ENCODE data around the gene SORCS1.

The SORCS1 gene

DNA sequence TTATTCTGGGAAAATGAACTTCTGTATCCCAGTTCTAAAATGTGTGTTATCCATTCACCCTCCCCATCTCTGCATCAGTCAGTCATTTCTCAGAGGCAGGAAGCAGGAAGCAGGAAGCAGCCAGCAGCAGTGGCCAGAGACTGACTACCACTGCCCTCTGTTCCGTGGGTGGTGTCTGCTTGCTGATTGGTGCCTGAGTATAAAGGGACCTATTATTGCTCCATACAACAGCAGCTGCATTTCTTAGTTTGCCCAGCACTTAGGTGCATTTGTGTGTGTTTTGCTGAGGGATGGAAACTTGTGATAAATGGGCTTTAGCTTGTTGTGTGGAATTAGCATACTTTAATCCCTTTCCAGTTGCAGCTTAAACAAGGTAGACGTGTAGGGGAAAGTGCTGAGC lies 582.2 kb downstream of the SORCS1 start:
- Mint-ChIP-seq H3K27me3 (no peaks in the 10 kb centered on the region), H3K27ac (no peak overlapping the region), H3K9me3 (peaks cover 3% of the 10 kb centered on the region), H3K36me3 (ENCODE audit: low read depth) (no peaks in the 10 kb centered on the region), H3K4me1 (ENCODE audit: low read depth) (no peaks in the 10 kb centered on the region), H3K4me3 (no peak overlapping the region)

DNA sequence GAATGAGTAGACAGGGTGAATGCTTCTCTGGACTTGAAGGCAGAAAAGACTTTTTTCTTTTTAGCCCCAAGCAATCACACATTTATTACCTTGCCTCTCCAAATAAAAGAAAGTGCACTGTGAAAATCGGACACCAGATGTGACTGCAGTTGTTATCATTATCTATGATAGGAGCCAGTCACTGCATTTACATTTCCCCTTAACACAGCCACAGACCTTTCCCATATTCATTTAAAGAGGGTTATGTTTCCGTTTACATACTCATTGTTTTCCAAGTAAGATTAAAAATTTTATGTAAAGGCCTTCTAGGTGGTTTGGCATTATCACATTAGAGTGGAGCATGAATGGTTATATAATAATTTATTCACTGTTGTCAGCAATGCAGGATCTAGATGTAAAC lies 586.8 kb downstream of the SORCS1 start:
- H3K4me1 Mint-ChIP-seq (ENCODE audit: low read depth) = no peaks in the 10 kb centered on the region
- H3K4me3 Mint-ChIP-seq = no peak overlapping the region
- no peak overlapping the region for H3K27ac Mint-ChIP-seq
- no peaks in the 10 kb centered on the region for H3K9me3 Mint-ChIP-seq
- no peaks in the 10 kb centered on the region for H3K36me3 Mint-ChIP-seq (ENCODE audit: low read depth)
- no peaks in the 10 kb centered on the region for H3K27me3 Mint-ChIP-seq

DNA sequence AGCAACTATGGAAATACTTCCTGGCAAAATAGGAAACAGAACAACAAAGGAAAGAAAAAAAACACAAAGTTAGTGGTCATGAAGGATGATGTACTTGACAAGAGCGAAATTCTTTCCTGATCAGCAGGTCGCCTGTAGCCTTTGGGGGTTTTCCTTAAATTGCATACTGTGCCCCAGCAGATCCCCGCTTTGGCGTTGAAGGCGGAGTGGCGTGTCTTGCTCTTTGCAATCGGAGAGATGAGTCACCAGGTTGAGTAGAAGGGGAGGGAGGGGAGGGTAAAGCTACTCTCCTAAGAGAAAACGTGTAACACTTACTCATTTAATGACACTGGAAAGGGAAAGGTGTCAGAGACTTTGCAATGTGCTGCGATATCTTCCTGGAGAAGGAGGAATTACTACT lies 587.2 kb downstream of the SORCS1 start:
- Mint-ChIP-seq H3K4me1 (ENCODE audit: low read depth) (no peaks in the 10 kb centered on the region), H3K9me3 (no peaks in the 10 kb centered on the region), H3K36me3 (ENCODE audit: low read depth) (no peaks in the 10 kb centered on the region), H3K27ac (no peak overlapping the region), H3K4me3 (no peak overlapping the region), H3K27me3 (no peaks in the 10 kb centered on the region)

DNA sequence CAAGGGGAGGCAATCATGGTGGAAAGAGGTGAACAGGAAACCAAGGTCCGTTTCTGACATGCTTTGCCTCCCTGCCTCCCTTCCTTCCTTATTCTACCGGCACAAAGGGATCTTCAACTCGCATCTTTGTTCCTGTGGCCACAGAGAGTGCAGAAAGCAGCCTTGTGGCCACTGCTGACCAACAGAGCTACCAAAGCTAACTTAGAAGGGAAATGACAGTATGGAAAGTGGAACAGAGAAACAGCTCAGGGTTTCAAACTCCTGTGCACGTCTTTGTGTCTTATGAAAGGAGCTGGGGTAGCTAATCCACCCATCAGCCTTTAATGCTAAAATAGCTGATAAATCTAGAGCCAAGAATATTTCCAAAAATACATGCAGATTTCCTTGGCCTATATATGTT lies 588.0 kb downstream of the SORCS1 start:
- Mint-ChIP-seq H3K9me3 (no peaks in the 10 kb centered on the region), H3K27me3 (no peaks in the 10 kb centered on the region), H3K4me1 (ENCODE audit: low read depth) (no peaks in the 10 kb centered on the region), H3K4me3 (no peak overlapping the region), H3K36me3 (ENCODE audit: low read depth) (no peaks in the 10 kb centered on the region), H3K27ac (no peak overlapping the region)

DNA sequence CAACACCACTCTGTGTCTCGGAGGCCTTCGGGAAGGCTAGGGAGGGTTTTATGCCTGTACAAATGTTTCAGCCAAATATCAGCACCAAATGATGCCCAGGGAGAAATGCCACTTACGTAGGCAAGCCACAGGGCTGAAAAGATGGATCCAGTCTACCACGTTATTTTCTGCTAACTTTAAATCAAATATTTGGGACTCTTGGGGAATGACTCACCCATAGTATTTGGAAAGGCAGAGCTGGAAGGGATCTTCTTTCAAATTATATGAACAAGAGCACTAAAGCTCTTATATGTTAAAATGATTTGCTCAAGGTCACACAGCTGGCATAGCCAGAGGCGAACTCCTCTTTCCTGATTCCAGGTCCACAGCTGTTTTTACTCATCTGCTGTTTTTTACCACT lies 591.4 kb downstream of the SORCS1 start:
- Mint-ChIP-seq H3K9me3 (no peaks in the 10 kb centered on the region), H3K27ac (no peak overlapping the region), H3K4me1 (ENCODE audit: low read depth) (no peaks in the 10 kb centered on the region), H3K27me3 (no peaks in the 10 kb centered on the region), H3K36me3 (ENCODE audit: low read depth) (no peaks in the 10 kb centered on the region), H3K4me3 (no peak overlapping the region)

DNA sequence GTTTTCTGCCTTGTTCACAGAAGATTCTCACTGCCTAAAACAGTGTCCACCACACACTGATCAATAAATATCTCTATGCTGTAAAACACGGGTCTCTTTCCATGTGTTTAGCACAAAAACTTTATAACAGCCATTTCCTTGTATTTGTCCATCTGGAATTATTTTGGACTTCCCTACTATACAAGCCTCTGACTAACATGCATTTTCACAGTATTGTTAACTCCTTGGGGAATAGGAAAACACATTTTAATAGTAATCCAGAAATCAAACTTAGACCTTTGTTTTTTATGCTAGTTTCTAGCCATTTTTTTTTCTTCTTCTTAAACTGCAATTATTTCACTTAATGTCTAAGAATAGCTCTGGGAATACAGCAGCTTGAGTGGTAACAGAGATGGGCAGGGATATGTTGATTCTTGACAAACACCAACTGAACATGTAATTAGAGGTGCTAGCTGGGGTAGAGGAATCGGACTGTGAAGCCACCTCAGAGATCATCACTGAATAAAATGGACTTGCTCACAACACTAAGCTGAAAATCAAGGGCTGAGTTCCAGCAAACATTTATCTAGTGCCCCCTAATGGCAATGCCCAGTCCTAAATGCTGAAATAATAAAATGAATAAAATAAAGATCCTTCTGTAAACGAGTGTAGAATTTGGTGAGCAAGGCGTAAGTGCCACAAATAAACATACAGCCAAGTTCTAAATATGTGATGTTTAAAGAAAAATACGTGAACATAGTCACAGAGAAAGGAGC lies 593.1 kb downstream of the SORCS1 start:
- Mint-ChIP-seq H3K9me3 (no peaks in the 10 kb centered on the region), H3K27ac (no peak overlapping the region)

DNA sequence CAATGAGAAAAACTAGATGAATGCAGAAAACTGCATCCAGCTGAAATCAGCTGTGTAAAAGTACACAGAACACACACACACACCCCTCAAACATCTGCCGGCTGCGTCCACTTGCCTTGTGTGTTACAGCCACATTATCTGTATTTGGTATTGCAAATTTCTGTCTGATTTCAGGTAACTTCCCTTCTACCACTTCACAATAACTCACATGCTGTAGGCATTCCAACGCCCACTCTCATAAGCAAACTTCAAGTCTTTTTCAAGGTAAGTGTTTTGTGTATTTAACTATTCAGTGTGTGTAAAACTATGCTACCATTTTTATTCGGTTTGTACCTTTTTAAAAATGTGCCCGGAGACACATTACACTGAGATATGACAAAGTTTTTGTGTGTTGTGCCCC lies 594.2 kb downstream of the SORCS1 start:
- H3K36me3 Mint-ChIP-seq (ENCODE audit: low read depth) = no peaks in the 10 kb centered on the region
- H3K27me3 Mint-ChIP-seq = no peaks in the 10 kb centered on the region
- H3K4me3 Mint-ChIP-seq = no peak overlapping the region
- no peaks in the 10 kb centered on the region for H3K9me3 Mint-ChIP-seq
- no peaks in the 10 kb centered on the region for H3K4me1 Mint-ChIP-seq (ENCODE audit: low read depth)
- no peak overlapping the region for H3K27ac Mint-ChIP-seq

More for the DNA sequence above, 593.1 kb downstream of the SORCS1 start:
- Mint-ChIP-seq H3K4me1 (ENCODE audit: low read depth) (no peaks in the 10 kb centered on the region), H3K27me3 (no peaks in the 10 kb centered on the region), H3K36me3 (ENCODE audit: low read depth) (no peaks in the 10 kb centered on the region), H3K4me3 (no peak overlapping the region)

DNA sequence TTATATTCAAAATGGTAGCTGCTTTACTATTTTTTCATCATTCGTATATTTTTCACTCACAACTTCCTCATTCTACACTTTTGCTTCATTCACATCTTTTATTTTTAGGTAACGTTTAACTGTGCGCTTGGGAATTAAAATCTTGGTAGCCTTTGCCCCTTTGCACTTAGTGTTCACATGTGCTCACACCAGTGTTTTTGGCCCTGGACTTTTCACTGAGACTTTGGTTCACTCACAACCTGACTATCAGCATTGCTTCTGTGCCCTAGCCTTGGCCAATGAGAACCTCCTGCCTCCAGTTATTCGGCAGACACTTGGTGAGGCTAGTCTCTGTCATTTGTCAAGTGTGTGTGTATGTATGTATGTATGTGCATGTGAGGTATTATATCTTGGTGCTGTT lies 596.9 kb downstream of the SORCS1 start:
- peaks cover 8% of the 10 kb centered on the region for H3K9me3 Mint-ChIP-seq
- H3K4me3 Mint-ChIP-seq = no peak overlapping the region
- no peaks in the 10 kb centered on the region for H3K27me3 Mint-ChIP-seq
- no peaks in the 10 kb centered on the region for H3K36me3 Mint-ChIP-seq (ENCODE audit: low read depth)
- no peak overlapping the region for H3K27ac Mint-ChIP-seq
- H3K4me1 Mint-ChIP-seq (ENCODE audit: low read depth) = no peaks in the 10 kb centered on the region

DNA sequence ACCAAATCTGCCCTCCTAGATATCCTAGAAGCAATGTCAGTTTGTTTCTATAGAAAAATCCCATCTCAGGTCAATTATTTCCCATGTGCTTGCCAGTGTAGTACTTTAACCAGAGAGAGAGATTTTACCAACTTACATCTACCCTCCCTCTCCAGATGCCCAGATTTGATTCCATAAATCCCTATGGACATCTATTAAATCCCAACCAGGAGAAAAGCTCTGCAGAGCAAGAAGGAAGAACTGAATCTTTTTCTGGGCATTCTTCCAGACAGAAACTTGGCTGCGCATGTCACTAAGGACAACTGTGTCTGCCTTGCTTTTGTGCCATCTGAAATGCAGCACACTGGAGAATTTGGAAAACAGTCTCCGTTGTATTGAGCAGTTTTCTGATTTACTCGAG lies 597.6 kb downstream of the SORCS1 start:
- Mint-ChIP-seq H3K4me3 (no peak overlapping the region), H3K4me1 (ENCODE audit: low read depth) (no peaks in the 10 kb centered on the region), H3K27me3 (no peaks in the 10 kb centered on the region), H3K27ac (no peak overlapping the region), H3K36me3 (ENCODE audit: low read depth) (no peaks in the 10 kb centered on the region), H3K9me3 (peaks cover 8% of the 10 kb centered on the region)

DNA sequence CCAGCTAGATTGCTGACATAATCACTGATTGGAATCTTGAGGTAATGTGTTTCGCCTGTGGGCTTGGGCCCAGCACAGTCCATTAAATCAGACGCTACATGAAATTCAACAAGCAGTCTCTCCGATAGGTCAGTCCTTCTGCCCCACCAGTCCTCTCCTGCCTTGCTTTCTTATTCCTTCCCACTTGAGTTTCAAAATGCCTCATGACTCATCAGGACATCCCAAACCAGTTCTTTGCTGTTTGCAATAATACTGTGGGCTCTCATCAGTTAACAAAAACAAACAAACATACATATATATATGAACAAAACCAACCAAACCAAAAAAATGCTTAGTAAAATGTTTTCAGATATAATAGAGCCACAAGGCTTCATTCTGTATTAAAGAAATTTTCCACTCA lies 599.0 kb downstream of the SORCS1 start:
- no peak overlapping the region for H3K27ac Mint-ChIP-seq
- peaks cover 8% of the 10 kb centered on the region for H3K9me3 Mint-ChIP-seq
- no peaks in the 10 kb centered on the region for H3K36me3 Mint-ChIP-seq (ENCODE audit: low read depth)
- no peak overlapping the region for H3K4me3 Mint-ChIP-seq
- H3K27me3 Mint-ChIP-seq = no peaks in the 10 kb centered on the region
- H3K4me1 Mint-ChIP-seq (ENCODE audit: low read depth) = no peaks in the 10 kb centered on the region

DNA sequence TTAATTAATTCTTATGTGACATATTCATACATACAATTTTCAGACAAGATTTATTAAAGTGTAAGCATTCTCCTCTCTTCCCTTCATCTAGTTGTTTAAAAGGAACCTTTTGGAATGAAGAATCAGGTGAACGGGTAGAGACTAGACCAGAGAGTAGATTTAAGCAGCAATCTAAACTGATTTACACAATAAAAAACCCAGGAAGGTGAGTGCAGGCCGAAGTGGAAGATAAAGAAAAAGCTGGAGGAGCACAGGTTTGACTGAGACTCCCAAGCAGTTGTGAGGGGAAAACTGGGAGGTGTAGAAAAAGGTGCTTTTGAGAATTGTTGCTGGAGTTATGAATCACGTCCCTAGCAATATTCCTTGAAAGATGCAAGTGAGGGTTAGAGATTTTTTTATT lies 601.1 kb downstream of the SORCS1 start:
- Mint-ChIP-seq H3K9me3 (peaks cover 8% of the 10 kb centered on the region), H3K4me3 (no peak overlapping the region), H3K36me3 (ENCODE audit: low read depth) (no peaks in the 10 kb centered on the region), H3K27ac (no peak overlapping the region), H3K4me1 (ENCODE audit: low read depth) (no peaks in the 10 kb centered on the region), H3K27me3 (no peaks in the 10 kb centered on the region)

DNA sequence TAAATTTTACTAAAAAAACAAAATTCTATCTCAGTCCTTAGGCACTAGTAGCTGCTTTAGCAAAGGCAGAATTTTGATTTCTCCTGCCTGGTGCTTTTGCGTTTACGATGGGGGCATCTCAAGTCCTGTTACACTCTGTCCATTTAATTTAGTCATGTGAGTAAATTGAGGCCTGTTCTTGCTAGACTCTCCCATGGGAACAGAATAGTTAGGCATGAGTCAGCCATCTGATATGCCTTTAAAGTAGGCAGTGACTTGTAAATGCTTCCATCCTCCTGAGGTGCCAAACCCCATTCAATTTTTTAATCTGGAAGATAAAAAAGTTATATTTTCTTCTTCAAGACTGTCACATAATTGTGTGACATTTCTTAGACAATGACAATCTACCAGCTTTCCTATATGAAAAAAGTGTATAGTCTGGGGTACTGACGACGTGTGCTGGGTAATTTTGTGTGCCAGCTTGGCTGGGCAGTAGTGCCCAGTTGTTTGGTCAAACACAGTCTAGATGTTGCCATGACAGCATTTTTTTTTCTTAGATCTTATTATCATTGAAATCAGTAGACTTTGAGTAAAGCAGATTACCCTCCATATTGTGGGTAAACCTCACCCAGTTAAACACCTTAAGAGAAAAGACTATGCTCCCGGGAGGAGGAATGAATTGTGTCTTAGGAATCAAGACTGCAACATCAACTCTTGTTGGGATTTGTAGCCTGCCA lies 603.4 kb downstream of the SORCS1 start:
- H3K36me3 Mint-ChIP-seq (ENCODE audit: low read depth) = no peaks in the 10 kb centered on the region
- no peaks in the 10 kb centered on the region for H3K4me1 Mint-ChIP-seq (ENCODE audit: low read depth)
- no peak overlapping the region for H3K27ac Mint-ChIP-seq
- no peak overlapping the region for H3K4me3 Mint-ChIP-seq
- peaks cover 8% of the 10 kb centered on the region for H3K9me3 Mint-ChIP-seq
- H3K27me3 Mint-ChIP-seq = no peaks in the 10 kb centered on the region

DNA sequence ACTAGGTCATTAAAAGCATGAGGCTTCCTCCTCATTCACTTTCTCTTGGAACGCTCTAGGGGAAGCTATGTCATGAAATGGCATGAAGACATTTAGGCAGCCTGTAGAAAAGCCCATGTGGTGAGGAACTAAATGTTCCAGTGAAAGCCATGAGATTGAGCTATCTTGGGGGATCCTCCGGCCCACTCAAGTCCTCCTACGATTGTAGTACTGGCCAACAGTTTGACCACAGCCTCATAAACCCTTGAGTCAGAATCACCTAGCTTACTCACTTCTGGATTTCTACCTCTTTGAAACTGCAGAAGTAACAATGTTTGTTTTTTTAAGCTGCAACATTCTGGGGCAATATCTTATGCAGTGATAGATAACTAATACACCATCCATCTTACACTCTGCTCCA lies 605.1 kb downstream of the SORCS1 start:
- no peaks in the 10 kb centered on the region for H3K27me3 Mint-ChIP-seq
- no peak overlapping the region for H3K4me3 Mint-ChIP-seq
- H3K36me3 Mint-ChIP-seq (ENCODE audit: low read depth) = no peaks in the 10 kb centered on the region
- H3K27ac Mint-ChIP-seq = no peak overlapping the region
- H3K9me3 Mint-ChIP-seq = peaks cover 4% of the 10 kb centered on the region
- no peaks in the 10 kb centered on the region for H3K4me1 Mint-ChIP-seq (ENCODE audit: low read depth)

DNA sequence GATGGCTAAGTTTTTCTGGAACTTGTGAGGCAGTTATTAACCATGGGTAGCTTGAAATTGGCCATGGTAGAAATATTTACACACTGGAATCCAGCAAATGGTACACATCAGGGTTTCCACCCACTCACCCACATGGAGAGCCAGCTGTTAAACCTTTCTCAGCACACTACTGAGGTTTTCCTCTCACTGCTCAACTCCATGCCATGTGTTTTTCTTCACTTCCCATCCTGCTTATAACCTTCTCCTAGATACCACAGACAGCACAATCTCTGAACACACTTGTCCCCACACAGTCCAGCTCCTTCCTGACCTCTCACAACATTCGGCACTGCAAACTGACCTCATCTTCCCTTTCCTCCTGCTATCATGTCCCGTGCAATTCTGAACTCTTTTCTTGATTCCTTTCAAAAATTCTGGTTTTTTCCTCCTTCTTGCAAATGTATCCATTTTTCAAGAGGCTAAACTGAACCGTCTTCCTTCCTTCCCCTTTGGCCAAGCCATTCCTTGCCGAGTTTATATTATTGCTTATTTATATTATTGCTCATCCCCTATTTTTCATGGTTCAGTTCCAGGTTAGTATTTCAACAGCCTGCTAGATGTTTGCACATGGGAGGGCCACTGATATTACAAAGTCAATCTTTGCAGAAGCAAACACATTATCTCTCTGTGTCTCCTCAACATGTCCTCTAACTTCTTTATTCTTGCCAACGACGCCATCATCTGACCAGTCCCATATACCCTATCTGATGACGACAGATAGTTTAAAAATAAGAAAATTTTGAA lies 606.4 kb downstream of the SORCS1 start:
- Mint-ChIP-seq H3K9me3 (no peaks in the 10 kb centered on the region), H3K36me3 (ENCODE audit: low read depth) (no peaks in the 10 kb centered on the region), H3K4me1 (ENCODE audit: low read depth) (no peaks in the 10 kb centered on the region), H3K27me3 (no peaks in the 10 kb centered on the region), H3K27ac (no peak overlapping the region), H3K4me3 (no peak overlapping the region)

DNA sequence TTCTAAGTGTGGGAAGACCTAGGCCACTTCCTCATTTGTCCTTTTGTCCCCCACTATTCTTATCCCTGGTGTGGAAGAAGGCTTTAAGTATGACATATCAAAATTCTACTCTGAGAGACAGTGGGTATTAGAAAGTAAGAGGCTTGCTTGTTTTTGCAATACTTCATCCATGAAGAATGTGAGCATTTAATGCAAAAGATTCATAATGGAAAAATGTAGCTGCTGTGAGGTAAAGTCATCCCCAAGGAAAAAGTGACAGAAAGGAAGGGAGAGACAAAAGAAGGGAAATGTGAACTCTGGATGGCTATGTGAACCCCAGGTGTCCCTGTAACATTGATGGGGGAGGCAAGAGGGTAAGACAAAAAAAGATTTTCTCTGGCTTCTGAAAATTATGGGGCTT lies 607.5 kb downstream of the SORCS1 start:
- Mint-ChIP-seq H3K36me3 (ENCODE audit: low read depth) (no peaks in the 10 kb centered on the region), H3K27ac (no peak overlapping the region), H3K9me3 (no peaks in the 10 kb centered on the region), H3K4me1 (ENCODE audit: low read depth) (no peaks in the 10 kb centered on the region), H3K27me3 (no peaks in the 10 kb centered on the region), H3K4me3 (no peak overlapping the region)
